ENCODE results near the gene TOR1AIP2. TPM values are rescaled to one million over a fixed set of nuclear protein-coding genes. Genes with fewer than 3 reads are reported as not detected.

Gene TOR1AIP2
- total and polyA plus RNA-seq, 12 donors, result 18.9 to 182 (median 134) TPM

GRCh38 chr1:179821524-179821923, 56.1 kb downstream of the TOR1AIP2 start:
- TF ChIP-seq POLR2A (IDR thresholded peaks at IDR 0.05) (no peak), CTCF (IDR thresholded peaks at IDR 0.05) (no peak)
- peak in 1 of 7 donors; percentile 27 for DNase-seq
- intact Hi-C loops (cut with DNase I), result no loop called here
- Histone ChIP-seq H3K27ac (no peak overlapping the region), H3K36me3 (replicated peaks in 1 of 2) (no peaks in the 10 kb centered on the region), H3K27me3 (no peaks in the 10 kb centered on the region), H3K9me3 (replicated peaks in 1 of 3) (no peaks in the 10 kb centered on the region), H3K4me3 (no peak overlapping the region), H3K4me1 (replicated peaks in 1 of 2) (peaks cover 0 to 15% of the 10 kb centered on the region in 2 donors)
- 88 to 93% (median 92%) methylated on average over 8 to 9 of the region's 9 CpGs for WGBS, 4 donors

- WGBS, 4 donors, result 89 to 91% (median 90%) methylated on average over 6 to 9 of the region's 9 CpGs
- no peak for TF ChIP-seq CTCF (IDR thresholded peaks at IDR 0.05)
- no peak for TF ChIP-seq POLR2A (IDR thresholded peaks at IDR 0.05)
- Histone ChIP-seq H3K9me3 (replicated peaks in 1 of 3) (no peaks in the 10 kb centered on the region), H3K4me1 (replicated peaks in 1 of 2) (peaks cover 5 to 24% of the 10 kb centered on the region in 2 donors), H3K27me3 (no peaks in the 10 kb centered on the region), H3K36me3 (replicated peaks in 1 of 2) (no peaks in the 10 kb centered on the region), H3K4me3 (no peak overlapping the region), H3K27ac (no peak overlapping the region)
- DNase-seq, result peak in 1 of 7 donors; percentile 46
- intact Hi-C loops (cut with DNase I), result no loop called here
These were observed 57.2 kb downstream of the TOR1AIP2 start for GRCh38 chr1:179820226-179820970.

GRCh38 chr1:179818743-179819173, 58.8 kb downstream of the TOR1AIP2 start:
- DNase-seq, result peak in 5 of 7 donors; percentile 59 to 76 (median 61)
- H3K27me3 ChIP-seq, result no peaks in the 10 kb centered on the region

More at GRCh38 chr1:179818743-179819173, 58.8 kb downstream of the TOR1AIP2 start:
- 38 to 46% (median 44%) methylated on average over 9 to 14 of the region's 14 CpGs for WGBS, 4 donors
- H3K27ac ChIP-seq, result peak overlapping the region in 2 of 5 donors; percentile 61 to 72
- intact Hi-C loops (cut with DNase I), result loop anchor here in 1 of 2 donors (10.0 kb wide), 1 partner anchor 554 kb away; no protein-coding TSS in a partner anchor
- TF ChIP-seq CTCF (IDR thresholded peaks at IDR 0.05) (no peak), POLR2A (IDR thresholded peaks at IDR 0.05) (no peak)
- no peaks in the 10 kb centered on the region for H3K9me3 ChIP-seq (replicated peaks in 1 of 3)
- no peaks in the 10 kb centered on the region for H3K36me3 ChIP-seq (replicated peaks in 1 of 2)
- peaks cover 11 to 32% of the 10 kb centered on the region in 2 donors for H3K4me1 ChIP-seq (replicated peaks in 1 of 2)
- H3K4me3 ChIP-seq, result no peak overlapping the region
